K562 (cell line): ENCODE measurements around the gene NSF. TPM values are rescaled to one million over a fixed set of nuclear protein-coding genes. Genes with fewer than 3 reads are reported as not detected.

ENCODE experiments used
- ARID2 ChIP-seq: fragments of 450-650 bp; IDR thresholded peaks from 2 replicates; pipeline ENCODE4 v1.6.1; 2017; ENCODE audit warnings: antibody characterized with exemption, mild to moderate bottlenecking
- CREM ChIP-seq: IDR thresholded peaks from 2 replicates; pipeline ENCODE4 v1.6.1; 2014; ENCODE audit warnings: antibody characterized with exemption, low read depth
- HCFC1 ChIP-seq: IDR thresholded peaks from 2 replicates; pipeline ENCODE4 v1.6.1; 2012; ENCODE audit warnings: low read depth, low read length, improper control_type of control experiment
- HDAC8 ChIP-seq: fragments of 450-650 bp; IDR thresholded peaks from 2 replicates; pipeline ENCODE4 v1.6.1; 2016; ENCODE audit warnings: mild to moderate bottlenecking, missing genetic modification characterization, moderate library complexity, missing compliant biosample characterization
- MYC ChIP-seq, 2 experiments: fragments of 250-450 bp in 1 of 2; sonication (Bioruptor Pico) in 1 of 2; IDR thresholded peaks; 2 replicates each; pipeline versions ENCODE4 v1.5.1 to v1.6.1; 2012 to 2021; ENCODE audit warnings: low read depth in 2 of 2, borderline replicate concordance in 1 of 2, improper control_type of control experiment in 1 of 2, low read length in 1 of 2, mild to moderate bottlenecking in 1 of 2, moderate library complexity in 1 of 2
- NBN ChIP-seq: fragments of 450-650 bp; IDR thresholded peaks from 2 replicates; pipeline ENCODE4 v1.6.1; 2016; ENCODE audit warnings: low read depth, mild to moderate bottlenecking
- NCOR1 ChIP-seq: fragments of 450-650 bp; IDR thresholded peaks from 2 replicates; pipeline ENCODE4 v1.6.1; 2016; ENCODE audit warnings: mild to moderate bottlenecking, moderate library complexity
- POLR2AphosphoS2 ChIP-seq: IDR thresholded peaks from 2 replicates; pipeline ENCODE4 v1.6.1; 2012; ENCODE audit warnings: low read length, improper control_type of control experiment
- PRMT5 ChIP-seq: sonication (generic); formaldehyde crosslinking; IDR thresholded peaks from 2 replicates; pipeline ENCODE4 v1.5.0; 2020; ENCODE audit warnings: missing genetic modification reagents
- RBFOX2 ChIP-seq: fragments of 200-400 bp; formaldehyde crosslinking; IDR thresholded peaks from 2 replicates; pipeline ENCODE4 v1.6.1; 2017; ENCODE audit warnings: low read depth, mild to moderate bottlenecking, low read length, moderate library complexity
- RBM39 ChIP-seq: fragments of 200-400 bp; formaldehyde crosslinking; optimal IDR thresholded peaks from 2 replicates; pipeline ENCODE3; 2018; ENCODE audit warnings: low read depth, low read length
- TAF15 ChIP-seq: fragments of 200-400 bp; formaldehyde crosslinking; IDR thresholded peaks from 2 replicates; pipeline ENCODE4 v1.6.1; 2017; ENCODE audit warnings: mild to moderate bottlenecking, low read depth, low read length, moderate library complexity
- USF1 ChIP-seq: sonication (generic); formaldehyde crosslinking; IDR thresholded peaks from 2 replicates; pipeline ENCODE4 v1.9.0; 2022; ENCODE audit warnings: mild to moderate bottlenecking, missing genetic modification reagents
- ZNF217 ChIP-seq: sonication (generic); formaldehyde crosslinking; IDR thresholded peaks from 2 replicates; pipeline ENCODE4 v1.8.0; 2022; ENCODE audit warnings: mild to moderate bottlenecking, missing genetic modification reagents
- ZNF239 ChIP-seq: fragments of 250-450 bp; sonication (Bioruptor Pico); IDR thresholded peaks from 2 replicates; pipeline ENCODE4 v1.4.0; 2020; ENCODE audit warnings: mild to moderate bottlenecking
- ZNF398 ChIP-seq: fragments of 250-450 bp; sonication (Bioruptor Pico); IDR thresholded peaks from 2 replicates; pipeline ENCODE4 v1.8.0; 2021; ENCODE audit warnings: moderate library complexity, mild to moderate bottlenecking, inconsistent platforms
- polyA plus RNA-seq, 8 experiments: library from polyadenylated mRNA; depleted of rRNA in 4 of 8; stranded (reverse) in 5 of 8; unstranded in 3 of 8; fragments of >200 nt; fragmentation: Nextera tagmentation in 2 of 8; fragmentation: Illumina TruSeq in 1 of 8; extraction: Ambion mirVana in 2 of 8; extraction: Trizol in 1 of 8; gene quantifications; 2 replicates each; pipeline versions ENCODE4 v1.2.1 to v1.2.3, GENCODE V29; 2011 to 2014; ENCODE audit warnings: inconsistent platforms in 1 of 8, missing spikeins in 1 of 8
- total RNA-seq, 7 experiments: library from RNA; depleted of rRNA in 6 of 7; stranded (reverse); fragments of >200 nt in 6 of 7; fragmentation: Illumina TruSeq in 2 of 7; extraction: Trizol in 2 of 7; gene quantifications; 2 replicates each; pipeline versions ENCODE4 v1.2.1 to v1.2.3, GENCODE V29; 2011 to 2021; ENCODE audit warnings: low replicate concordance in 1 of 7
- TF ChIP-seq, protein P1 (sequence below): fragments of 250-450 bp; sonication (Bioruptor Pico); IDR thresholded peaks from 2 replicates; pipeline ENCODE4 v1.8.0; 2021; ENCODE audit warnings: mild to moderate bottlenecking, moderate library complexity
- TF ChIP-seq, protein P2 (sequence below): fragments of 250-450 bp; sonication (Bioruptor Pico); IDR thresholded peaks from 2 replicates; pipeline ENCODE4 v1.5.1; 2021; ENCODE audit warnings: mild to moderate bottlenecking
- TF ChIP-seq, protein P3 (sequence below): fragments of 450-650 bp; formaldehyde crosslinking; IDR thresholded peaks from 2 replicates; pipeline ENCODE4 v1.4.0; 2022; ENCODE audit warnings: missing genetic modification characterization
- TF ChIP-seq, protein P4 (sequence below): fragments of 450-650 bp; formaldehyde crosslinking; IDR thresholded peaks from 2 replicates; pipeline ENCODE4 v1.4.0; 2022; ENCODE audit warnings: mild to moderate bottlenecking, moderate library complexity

NSF gene
- total and polyA plus RNA-seq, 9 of the 15 experiments (the other 6 are each of a cell fraction or from before 2014, with no cell fraction given), result 16.7 to 39.8 (median 36.7) TPM

DNA sequence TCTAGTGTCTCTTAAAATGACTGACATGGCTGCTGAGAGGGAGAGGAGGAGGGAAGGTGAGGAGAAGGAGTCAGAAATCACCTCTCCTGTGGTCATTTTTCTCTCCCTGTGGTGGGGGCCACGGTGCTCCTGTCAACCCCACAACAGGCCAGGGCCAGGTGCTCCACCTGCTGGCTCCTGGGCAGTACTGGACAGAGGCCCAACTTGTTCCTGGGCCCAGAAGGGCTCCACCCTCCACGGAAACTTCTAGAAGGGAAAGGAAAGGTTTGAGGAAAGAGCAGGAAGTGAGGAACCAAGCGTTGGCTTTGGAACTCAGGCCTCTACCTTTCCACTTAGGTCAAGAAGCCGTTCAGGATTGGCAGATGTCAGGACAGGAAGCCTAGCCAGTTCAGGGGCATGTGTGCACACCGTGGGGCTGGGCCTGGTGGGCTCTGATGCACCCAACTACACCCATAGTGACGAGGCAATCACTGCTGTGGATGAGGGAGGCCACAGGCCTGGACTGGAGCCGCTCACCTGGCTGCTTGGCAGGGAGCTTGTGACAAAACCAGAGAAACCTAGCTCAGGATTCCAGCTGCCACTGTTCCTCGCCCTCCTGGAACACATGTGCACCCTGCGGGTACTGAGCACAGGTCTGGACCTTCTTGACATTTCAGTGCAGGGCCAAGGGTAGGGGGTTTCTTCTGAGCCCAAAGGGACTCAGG, 191.9 kb downstream of the NSF start (continued):
- TF ChIP-seq RBFOX2 (no peak), PRMT5 (CRISPR knock-in tag) (no peak), RBM39 (no peak), HDAC8 (tag) (no peak), USF1 (CRISPR knock-in tag) (peak; percentile 20; the same call in 1 of the 2 replicates), CREM (0 out of 2 replicates have a peak, but pooled peaks have one; percentile 18), ZNF239 (no peak), MYC (IDR thresholded peaks at IDR 0.05; ENCODE audit: low read depth, low read length) (no peak), MYC (CRISPR knock-in tag; IDR thresholded peaks at IDR 0.05; ENCODE audit: borderline replicate concordance, low read depth) (no peak), ARID2 (peak; percentile 79; the same call in 1 of the 2 replicates), TAF15 (no peak), POLR2AphosphoS2 (no peak), ZNF398 (CRISPR knock-in tag) (no peak), NBN (no peak; the same call in 1 of the 2 replicates), HCFC1 (no peak), NCOR1 (no peak), ZNF217 (CRISPR knock-in tag) (no peak)
- TF ChIP-seq, protein P1, sequence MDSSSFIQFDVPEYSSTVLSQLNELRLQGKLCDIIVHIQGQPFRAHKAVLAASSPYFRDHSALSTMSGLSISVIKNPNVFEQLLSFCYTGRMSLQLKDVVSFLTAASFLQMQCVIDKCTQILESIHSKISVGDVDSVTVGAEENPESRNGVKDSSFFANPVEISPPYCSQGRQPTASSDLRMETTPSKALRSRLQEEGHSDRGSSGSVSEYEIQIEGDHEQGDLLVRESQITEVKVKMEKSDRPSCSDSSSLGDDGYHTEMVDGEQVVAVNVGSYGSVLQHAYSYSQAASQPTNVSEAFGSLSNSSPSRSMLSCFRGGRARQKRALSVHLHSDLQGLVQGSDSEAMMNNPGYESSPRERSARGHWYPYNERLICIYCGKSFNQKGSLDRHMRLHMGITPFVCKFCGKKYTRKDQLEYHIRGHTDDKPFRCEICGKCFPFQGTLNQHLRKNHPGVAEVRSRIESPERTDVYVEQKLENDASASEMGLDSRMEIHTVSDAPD, result no peak
- TF ChIP-seq, protein P2, sequence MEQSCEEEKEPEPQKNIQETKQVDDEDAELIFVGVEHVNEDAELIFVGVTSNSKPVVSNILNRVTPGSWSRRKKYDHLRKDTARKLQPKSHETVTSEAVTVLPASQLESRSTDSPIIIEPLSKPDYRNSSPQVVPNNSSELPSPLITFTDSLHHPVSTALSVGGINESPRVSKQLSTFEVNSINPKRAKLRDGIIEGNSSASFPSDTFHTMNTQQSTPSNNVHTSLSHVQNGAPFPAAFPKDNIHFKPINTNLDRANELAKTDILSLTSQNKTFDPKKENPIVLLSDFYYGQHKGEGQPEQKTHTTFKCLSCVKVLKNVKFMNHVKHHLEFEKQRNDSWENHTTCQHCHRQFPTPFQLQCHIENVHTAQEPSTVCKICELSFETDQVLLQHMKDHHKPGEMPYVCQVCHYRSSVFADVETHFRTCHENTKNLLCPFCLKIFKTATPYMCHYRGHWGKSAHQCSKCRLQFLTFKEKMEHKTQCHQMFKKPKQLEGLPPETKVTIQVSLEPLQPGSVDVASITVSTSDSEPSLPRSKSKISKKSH (CRISPR knock-in tag), result no peak
- TF ChIP-seq, protein P3, sequence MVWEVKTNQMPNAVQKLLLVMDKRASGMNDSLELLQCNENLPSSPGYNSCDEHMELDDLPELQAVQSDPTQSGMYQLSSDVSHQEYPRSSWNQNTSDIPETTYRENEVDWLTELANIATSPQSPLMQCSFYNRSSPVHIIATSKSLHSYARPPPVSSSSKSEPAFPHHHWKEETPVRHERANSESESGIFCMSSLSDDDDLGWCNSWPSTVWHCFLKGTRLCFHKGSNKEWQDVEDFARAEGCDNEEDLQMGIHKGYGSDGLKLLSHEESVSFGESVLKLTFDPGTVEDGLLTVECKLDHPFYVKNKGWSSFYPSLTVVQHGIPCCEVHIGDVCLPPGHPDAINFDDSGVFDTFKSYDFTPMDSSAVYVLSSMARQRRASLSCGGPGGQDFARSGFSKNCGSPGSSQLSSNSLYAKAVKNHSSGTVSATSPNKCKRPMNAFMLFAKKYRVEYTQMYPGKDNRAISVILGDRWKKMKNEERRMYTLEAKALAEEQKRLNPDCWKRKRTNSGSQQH (CRISPR knock-in tag), result no peak
- TF ChIP-seq, protein P4, sequence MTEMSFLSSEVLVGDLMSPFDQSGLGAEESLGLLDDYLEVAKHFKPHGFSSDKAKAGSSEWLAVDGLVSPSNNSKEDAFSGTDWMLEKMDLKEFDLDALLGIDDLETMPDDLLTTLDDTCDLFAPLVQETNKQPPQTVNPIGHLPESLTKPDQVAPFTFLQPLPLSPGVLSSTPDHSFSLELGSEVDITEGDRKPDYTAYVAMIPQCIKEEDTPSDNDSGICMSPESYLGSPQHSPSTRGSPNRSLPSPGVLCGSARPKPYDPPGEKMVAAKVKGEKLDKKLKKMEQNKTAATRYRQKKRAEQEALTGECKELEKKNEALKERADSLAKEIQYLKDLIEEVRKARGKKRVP, result no peak
